OCI-LY7 (cell line): ENCODE data around the gene ZMYND8.

Source experiments
- EZH2phosphoT487 ChIP-seq: fragments of 200-600 bp; sonication (generic); IDR thresholded peaks from 2 replicates; pipeline ENCODE4 v1.6.1; 2018; ENCODE audit warnings: low read depth, borderline replicate concordance, mild to moderate bottlenecking, mixed run types, antibody characterized with exemption, low read length, moderate library complexity, mixed read lengths
- TF ChIP-seq, protein P1 (sequence below): fragments of 200-600 bp; sonication (generic); conservative IDR thresholded peaks from 2 replicates; pipeline ENCODE4 v1.5.1; 2014; ENCODE audit warnings: mild to moderate bottlenecking, antibody characterized with exemption, low read length, moderate library complexity, mixed read lengths

DNA sequence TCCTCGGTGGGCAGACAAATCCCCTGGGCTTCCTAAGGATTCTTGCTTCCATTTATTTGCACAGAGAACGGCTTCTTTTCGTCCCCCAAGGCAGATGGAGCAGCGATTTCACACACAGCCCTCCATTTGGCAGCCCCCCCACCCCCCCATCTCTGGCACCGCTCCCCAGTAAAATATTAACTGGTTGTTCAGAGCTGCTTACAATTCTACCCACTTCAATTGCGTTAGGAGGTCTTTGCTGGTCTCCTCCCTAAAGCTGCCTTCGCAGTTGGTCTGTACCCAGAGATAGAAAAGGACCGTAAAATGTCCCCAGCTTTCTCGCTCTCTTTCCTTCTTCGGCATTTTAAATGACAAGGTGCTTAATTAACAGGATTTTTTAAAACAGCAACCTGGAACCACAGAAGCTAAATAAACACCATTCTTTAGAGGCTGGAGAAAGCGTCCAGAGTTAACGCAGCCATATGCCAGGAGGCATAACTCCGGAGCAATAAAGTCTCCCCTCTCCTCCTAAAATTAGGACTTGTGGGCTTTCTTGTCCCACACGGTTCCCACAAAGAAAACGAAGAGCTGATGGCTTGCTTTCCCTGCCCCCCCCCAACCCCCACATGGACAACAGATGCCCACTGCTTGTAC is 1.7 kb upstream of the ZMYND8 start:
- TF ChIP-seq, protein P1, sequence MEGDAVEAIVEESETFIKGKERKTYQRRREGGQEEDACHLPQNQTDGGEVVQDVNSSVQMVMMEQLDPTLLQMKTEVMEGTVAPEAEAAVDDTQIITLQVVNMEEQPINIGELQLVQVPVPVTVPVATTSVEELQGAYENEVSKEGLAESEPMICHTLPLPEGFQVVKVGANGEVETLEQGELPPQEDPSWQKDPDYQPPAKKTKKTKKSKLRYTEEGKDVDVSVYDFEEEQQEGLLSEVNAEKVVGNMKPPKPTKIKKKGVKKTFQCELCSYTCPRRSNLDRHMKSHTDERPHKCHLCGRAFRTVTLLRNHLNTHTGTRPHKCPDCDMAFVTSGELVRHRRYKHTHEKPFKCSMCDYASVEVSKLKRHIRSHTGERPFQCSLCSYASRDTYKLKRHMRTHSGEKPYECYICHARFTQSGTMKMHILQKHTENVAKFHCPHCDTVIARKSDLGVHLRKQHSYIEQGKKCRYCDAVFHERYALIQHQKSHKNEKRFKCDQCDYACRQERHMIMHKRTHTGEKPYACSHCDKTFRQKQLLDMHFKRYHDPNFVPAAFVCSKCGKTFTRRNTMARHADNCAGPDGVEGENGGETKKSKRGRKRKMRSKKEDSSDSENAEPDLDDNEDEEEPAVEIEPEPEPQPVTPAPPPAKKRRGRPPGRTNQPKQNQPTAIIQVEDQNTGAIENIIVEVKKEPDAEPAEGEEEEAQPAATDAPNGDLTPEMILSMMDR: no peak
- no peak for TF ChIP-seq EZH2phosphoT487
